Upper lobe of left lung (tissue), 6 donors: ENCODE data around the gene PLCB4. TPM values are rescaled to one million over a fixed set of nuclear protein-coding genes. Genes with fewer than 3 reads are reported as not detected.
A peak's percentile ranks its signal among the peaks of the same experiment; 100 is the strongest.

ENCODE experiments used
- ATAC-seq, 2 donors: fragments of 200-7000 bp; cut with Tn5 transposase; one replicate each; pipeline ENCODE4 v1.9.1; 2022; ENCODE audit warnings: mild to moderate bottlenecking in 2 of 2, moderate library complexity in 2 of 2; ENCODE audit not compliant: low FRiP score in 2 of 2
- DNase-seq, 2 donors: peaks; one replicate each; pipeline ENCODE4 v3.0.0-alpha.2; 2019 to 2020
- H3K27ac ChIP-seq, 4 donors: fragments of 200-600 bp; sonication (generic); one replicate each; pipeline ENCODE4 v1.5.1; 2016 to 2019
- H3K27me3 ChIP-seq, 4 donors: fragments of 200-600 bp; sonication (generic); one replicate each; pipeline ENCODE4 v1.5.1; 2017 to 2019
- H3K36me3 ChIP-seq, 4 donors: fragments of 200-600 bp; sonication (generic); one replicate each; pipeline ENCODE4 v1.5.1; 2016 to 2019
- H3K4me1 ChIP-seq, 4 donors: fragments of 200-600 bp; sonication (generic); one replicate each; pipeline ENCODE4 v1.5.1; 2018 to 2019
- H3K4me3 ChIP-seq, 4 donors: fragments of 200-600 bp; sonication (generic); one replicate each; pipeline ENCODE4 v1.5.1; 2017 to 2019; ENCODE audit warnings: mild to moderate bottlenecking in 2 of 4, moderate library complexity in 1 of 4
- H3K9me3 ChIP-seq, 4 donors: fragments of 200-600 bp; sonication (generic); one replicate each; pipeline ENCODE4 v1.5.1; 2018 to 2019
- CTCF ChIP-seq, 6 experiments: fragments of 450-650 bp in 4 of 6; fragments of 200-600 bp in 2 of 6; sonication (generic) in 2 of 6; IDR thresholded peaks; one replicate each; pipeline ENCODE4 v1.5.1; 2016 to 2019; ENCODE audit warnings: antibody characterized with exemption in 6 of 6
- EP300 ChIP-seq, 4 donors: sonication (generic); formaldehyde crosslinking; IDR thresholded peaks; one replicate each; pipeline ENCODE4 v1.5.1; 2017; ENCODE audit warnings: antibody characterized with exemption in 4 of 4, control low read depth in 2 of 4
- POLR2A ChIP-seq, 4 donors: fragments of 450-650 bp; IDR thresholded peaks; one replicate each; pipeline ENCODE4 v1.5.1; 2016 to 2017; ENCODE audit warnings: antibody characterized with exemption in 4 of 4, mild to moderate bottlenecking in 2 of 4
- POLR2AphosphoS5 ChIP-seq, 2 donors: sonication (generic); formaldehyde crosslinking; IDR thresholded peaks; one replicate each; pipeline ENCODE4 v1.5.1; 2017; ENCODE audit warnings: antibody characterized with exemption in 2 of 2
- WGBS, 2 donors: methylation state at CpG; one replicate each; pipeline ENCODE4 v1.1.5; 2017 to 2018; 5-methylcytosine and 5-hydroxymethylcytosine counted together
- total RNA-seq, 6 donors: library from RNA; depleted of rRNA in 4 of 6; stranded (reverse); fragments of >200 nt in 4 of 6; gene quantifications; one replicate each; pipeline versions ENCODE4 v1.1.0 to v1.2.1, GENCODE V29; 2016 to 2021
- donor health status: DM: no; HTN: no; CAD: no; lungs with moderate emphysema.
- donor health status: DM: no; HTN: yes; CAD: no; lungs with severe emphysema.

The PLCB4 gene
- total RNA-seq, 6 donors from 2014 or later = 5.7 to 15.2 (median 8.2) TPM

GRCh38 chr20:9388813-9389161 lies 319.9 kb downstream of the PLCB4 start:
- Histone ChIP-seq H3K9me3 (peaks cover 0 to 5% (median 0%) of the 10 kb centered on the region in 4 donors), H3K4me1 (peaks cover 0 to 3% (median 0%) of the 10 kb centered on the region in 4 donors), H3K27me3 (no peaks in the 10 kb centered on the region), H3K36me3 (peaks cover 0 to 5% (median 0%) of the 10 kb centered on the region in 4 donors), H3K4me3 (no peak overlapping the region), H3K27ac (no peak overlapping the region)
- no peak for DNase-seq
- ATAC-seq = no peak
- 73 to 91% methylated on average over 2 of the region's 2 CpGs for WGBS, 2 donors
- TF ChIP-seq EP300 (IDR thresholded peaks at IDR 0.05) (no peak), POLR2AphosphoS5 (IDR thresholded peaks at IDR 0.05) (no peak), POLR2A (IDR thresholded peaks at IDR 0.05) (no peak), CTCF (IDR thresholded peaks at IDR 0.05) (no peak)

GRCh38 chr20:9389346-9389745 lies 320.5 kb downstream of the PLCB4 start:
- no peak for DNase-seq
- no peak for ATAC-seq
- Histone ChIP-seq H3K9me3 (peaks cover 0 to 5% (median 0%) of the 10 kb centered on the region in 4 donors), H3K4me1 (peaks cover 0 to 3% (median 0%) of the 10 kb centered on the region in 4 donors), H3K27me3 (no peaks in the 10 kb centered on the region), H3K4me3 (no peak overlapping the region), H3K36me3 (no peaks in the 10 kb centered on the region), H3K27ac (no peak overlapping the region)
- 71 to 88% methylated on average over 1 of the region's 1 CpG for WGBS, 2 donors
- no peak for TF ChIP-seq CTCF (IDR thresholded peaks at IDR 0.05)
- TF ChIP-seq POLR2A (IDR thresholded peaks at IDR 0.05) = no peak
- no peak for TF ChIP-seq EP300 (IDR thresholded peaks at IDR 0.05)
- TF ChIP-seq POLR2AphosphoS5 (IDR thresholded peaks at IDR 0.05) = no peak

DNA sequence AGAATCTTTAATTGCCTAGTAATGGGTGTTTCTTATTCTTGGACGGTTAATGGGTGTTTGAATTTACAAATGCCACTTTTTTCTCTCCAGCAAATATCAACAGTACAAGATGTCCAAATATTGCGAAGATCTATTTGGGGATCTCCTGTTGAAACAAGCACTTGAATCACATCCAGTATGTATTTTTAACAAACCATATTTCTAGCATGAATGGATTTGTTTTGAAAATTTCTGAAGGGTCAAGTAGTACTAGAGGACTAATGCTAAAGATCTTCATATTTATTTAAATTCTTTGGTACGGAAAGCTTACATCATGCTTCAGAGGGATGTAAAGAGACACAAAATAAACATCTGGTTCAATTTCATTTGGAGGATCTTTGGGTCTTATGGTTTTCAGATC lies 321.6 kb downstream of the PLCB4 start:
- Histone ChIP-seq H3K4me3 (no peak overlapping the region), H3K9me3 (peaks cover 0 to 1% (median 0%) of the 10 kb centered on the region in 4 donors), H3K27me3 (no peaks in the 10 kb centered on the region), H3K27ac (no peak overlapping the region), H3K4me1 (peaks cover 0 to 3% (median 0%) of the 10 kb centered on the region in 4 donors), H3K36me3 (peaks cover 0 to 4% (median under 1%) of the 10 kb centered on the region in 4 donors)
- DNase-seq (no peak), ATAC-seq (no peak)
- WGBS, 2 donors = 52 to 58% methylated on average over 3 of the region's 3 CpGs
- TF ChIP-seq EP300 (IDR thresholded peaks at IDR 0.05) (no peak), POLR2A (IDR thresholded peaks at IDR 0.05) (no peak), POLR2AphosphoS5 (IDR thresholded peaks at IDR 0.05) (no peak), CTCF (IDR thresholded peaks at IDR 0.05) (no peak)

DNA sequence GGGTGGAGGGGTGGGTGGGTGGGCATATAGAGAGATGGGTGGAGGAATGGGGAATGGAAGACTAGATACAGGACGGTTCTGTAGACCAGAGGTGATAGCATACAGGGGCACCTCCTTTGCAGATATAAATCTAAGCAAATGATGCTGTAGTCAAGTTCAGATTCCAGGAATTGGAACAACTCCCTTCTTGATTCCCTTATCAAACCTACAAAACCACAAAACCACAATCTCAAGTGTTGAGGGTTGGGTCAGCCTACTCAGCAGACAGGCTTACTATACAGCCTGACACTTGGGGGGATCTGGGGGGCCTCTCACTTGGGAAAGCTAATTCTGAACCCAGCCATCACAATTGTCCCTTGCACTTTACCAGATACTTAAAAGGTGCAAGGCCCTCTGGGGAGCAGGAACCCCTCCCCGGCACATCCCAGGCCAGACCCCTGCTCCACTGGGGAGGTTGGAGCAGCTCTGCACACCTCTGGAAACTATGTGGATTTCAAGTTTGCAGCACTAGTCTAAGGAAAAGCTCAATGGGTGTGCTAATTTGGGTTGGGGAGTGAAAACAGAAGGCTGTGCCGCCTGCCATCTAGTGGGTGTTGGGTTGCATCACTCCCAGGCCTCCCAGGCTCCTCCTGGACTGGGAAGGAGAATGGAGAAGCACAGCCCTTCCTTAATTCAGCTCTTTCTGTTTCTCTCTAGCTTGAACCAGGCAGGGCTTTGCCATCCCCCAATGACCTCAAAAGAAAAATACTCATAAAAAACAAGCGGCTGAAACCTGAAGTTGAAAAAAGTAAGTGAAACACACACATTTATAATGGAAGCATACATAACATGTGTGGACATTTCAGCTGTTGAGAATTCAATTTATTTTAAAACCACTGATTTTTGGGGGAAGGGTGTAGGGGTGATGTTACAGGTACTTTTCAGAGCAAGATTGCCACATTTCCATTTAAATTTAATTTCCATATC lies 324.3 kb downstream of the PLCB4 start:
- no peak overlapping the region for H3K27ac ChIP-seq
- TF ChIP-seq CTCF (IDR thresholded peaks at IDR 0.05) (peak; percentile 37 to 74 (median 55)), EP300 (IDR thresholded peaks at IDR 0.05) (no peak)
- H3K36me3 ChIP-seq = peaks cover 0 to 8% (median 2%) of the 10 kb centered on the region in 4 donors
- ATAC-seq = peak; percentile 85 to 92
- peak in 1 of 2 donors; percentile 68 for DNase-seq
- H3K27me3 ChIP-seq = no peaks in the 10 kb centered on the region
- H3K4me1 ChIP-seq = peaks cover 0 to 3% (median 0%) of the 10 kb centered on the region in 4 donors
- WGBS, 2 donors = 37 to 47% methylated on average over 3 to 4 of the region's 4 CpGs
- H3K4me3 ChIP-seq = no peak overlapping the region
- no peaks in the 10 kb centered on the region for H3K9me3 ChIP-seq
